Mammary epithelial cell (primary cell): ENCODE data around the gene GM2A.

ENCODE experiments used
- CTCF ChIP-seq, 2 donors: IDR thresholded peaks in 1 of 2; conservative IDR thresholded peaks in 1 of 2; 2 replicates each; pipeline ENCODE4 v1.5.1; 2011 to 2012; ENCODE audit warnings: inconsistent platforms in 2 of 2, low read length in 2 of 2, mild to moderate bottlenecking in 2 of 2, control low read depth in 1 of 2, low read depth in 1 of 2; ENCODE audit not compliant: insufficient read depth in 1 of 2; ENCODE audit errors: extremely low read depth in 1 of 2
- EZH2 ChIP-seq: IDR thresholded peaks from 2 replicates; pipeline ENCODE4 v1.6.1; 2012; ENCODE audit warnings: low read length, inconsistent platforms, borderline replicate concordance

- TF ChIP-seq CTCF (conservative IDR thresholded peaks at IDR 0.05 in 1 of 2, IDR thresholded peaks at IDR 0.05 in 1 of 2; ENCODE audit: extremely low read depth in 1 of 2, insufficient read depth in 1 of 2, low read depth in 1 of 2, low read length in 2 of 2) = no peak
- no peak for TF ChIP-seq EZH2
Observed at GRCh38 chr5:151237685-151238084, 15.3 kb upstream of the GM2A start.
